Endothelial cell of umbilical vein (primary cell): ENCODE results near the gene SHISA6. TPM values are rescaled to one million over a fixed set of nuclear protein-coding genes. Genes with fewer than 3 reads are reported as not detected.

Experiments
- BruUV-seq: library from RNA; stranded (reverse); fragments of 400-500 nt; replicated peaks from 2 replicates; lab custom pipeline; 2021; lab: Mats Ljungman, UMichigan
- CTCF ChIA-PET: fragments of 300-600, 350-600 bp; sonication (Branson Sonifier 250); formaldehyde crosslinking; loops from one replicate; lab custom pipeline; 2021; ENCODE audit warnings: antibody characterized with exemption, inconsistent platforms; lab: Charles Lee
- POLR2A ChIA-PET: fragments of 300-600, 350-600 bp; sonication (Branson Sonifier 250); formaldehyde crosslinking; loops from one replicate; lab custom pipeline; 2021; ENCODE audit warnings: antibody characterized with exemption, inconsistent platforms; lab: Charles Lee
- DNase-seq: peaks from one replicate; pipeline ENCODE4 v3.0.0-alpha.2; 2011; ENCODE audit warnings: low read depth, low spot score
- FAIRE-seq: peaks from 2 replicates; lab custom pipeline; 2011; peaks lifted over from hg19 to GRCh38; lab: Jason Lieb, UNC
- H2AFZ ChIP-seq: 2 replicates; pipeline ENCODE4 v1.6.0; 2012; ENCODE audit warnings: low read depth, low read length, control low read depth, inconsistent platforms
- H3K27ac ChIP-seq: 2 replicates; pipeline ENCODE4 v1.5.1; 2011; ENCODE audit warnings: low read depth, mild to moderate bottlenecking, control low read depth, low read length, moderate library complexity; ENCODE audit not compliant: insufficient read depth
- H3K27me3 ChIP-seq, 2 experiments: 2 replicates each; pipeline versions ENCODE4 v1.6.0 to v1.6.1; 2011; ENCODE audit warnings: low read length in 2 of 2, mixed read lengths in 1 of 2; ENCODE audit not compliant: control insufficient read depth in 2 of 2, insufficient read depth in 2 of 2
- H3K36me3 ChIP-seq, 2 experiments: 2 replicates in 1 of 2; 3 replicates in 1 of 2; pipeline ENCODE4 v1.5.1; 2011; ENCODE audit warnings: low read length in 2 of 2, mild to moderate bottlenecking in 1 of 2, moderate library complexity in 1 of 2; ENCODE audit not compliant: control insufficient read depth in 2 of 2, insufficient read depth in 2 of 2; ENCODE audit errors: extremely low read depth in 1 of 2
- H3K4me1 ChIP-seq: 3 replicates; pipeline ENCODE4 v1.5.1; 2011; ENCODE audit warnings: mild to moderate bottlenecking, low read length; ENCODE audit not compliant: control insufficient read depth, insufficient read depth; ENCODE audit errors: extremely low read depth
- H3K4me2 ChIP-seq: 2 replicates; pipeline ENCODE4 v1.6.1; 2011; ENCODE audit warnings: low read length, control low read depth, mixed read lengths; ENCODE audit not compliant: insufficient read depth
- H3K4me3 ChIP-seq, 3 experiments: fragments of 200-600 bp in 1 of 3; sonication (generic), shearing (Covaris generic) in 1 of 3; replicated peaks in 1 of 3; 2 replicates each; pipeline ENCODE4 v1.5.1; 2011 to 2016; ENCODE audit warnings: control low read depth in 3 of 3, low read length in 3 of 3, mild to moderate bottlenecking in 2 of 3, inconsistent platforms in 1 of 3, low read depth in 1 of 3, moderate library complexity in 1 of 3; ENCODE audit not compliant: insufficient read depth in 1 of 3
- H3K79me2 ChIP-seq: 2 replicates; pipeline ENCODE4 v1.6.0; 2012; ENCODE audit warnings: low read length, inconsistent platforms; ENCODE audit not compliant: control insufficient read depth, insufficient read depth
- H3K9ac ChIP-seq: replicated peaks from 2 replicates; pipeline ENCODE3; 2011; ENCODE audit warnings: low read length, control low read depth; ENCODE audit not compliant: insufficient read depth; ENCODE audit errors: extremely low read depth
- H3K9me1 ChIP-seq: replicated peaks from 3 replicates; pipeline ENCODE4 v1.6.0; 2011; ENCODE audit warnings: mild to moderate bottlenecking, low read length; ENCODE audit not compliant: control insufficient read depth, insufficient read depth; ENCODE audit errors: extremely low read depth
- H3K9me3 ChIP-seq: replicated peaks from 2 replicates; pipeline ENCODE4 v1.5.1; 2012; ENCODE audit warnings: low read length, inconsistent platforms; ENCODE audit not compliant: control insufficient read depth, insufficient read depth
- H4K20me1 ChIP-seq: replicated peaks from 2 replicates; pipeline ENCODE3; 2011; ENCODE audit warnings: mild to moderate bottlenecking, low read length; ENCODE audit not compliant: control insufficient read depth, insufficient read depth; ENCODE audit errors: extremely low read depth
- EZH2 ChIP-seq: IDR thresholded peaks from 2 replicates; pipeline ENCODE4 v1.6.1; 2012; ENCODE audit warnings: borderline replicate concordance, low read depth, mild to moderate bottlenecking, moderate library complexity, low read length, inconsistent platforms; ENCODE audit not compliant: severe bottlenecking
- FOS ChIP-seq: IDR thresholded peaks from 2 replicates; pipeline ENCODE4 v1.6.1; 2011; ENCODE audit warnings: mild to moderate bottlenecking, low read length, moderate library complexity, borderline replicate concordance; ENCODE audit not compliant: insufficient read depth
- GATA2 ChIP-seq: IDR thresholded peaks from 2 replicates; pipeline ENCODE4 v1.7.0; 2011; ENCODE audit warnings: low read depth, mild to moderate bottlenecking, moderate library complexity, mixed read lengths, low read length; ENCODE audit not compliant: insufficient read length, insufficient read depth
- JUN ChIP-seq: IDR thresholded peaks from 2 replicates; pipeline ENCODE4 v1.6.1; 2011; ENCODE audit warnings: borderline replicate concordance, low read depth; ENCODE audit not compliant: insufficient read length, insufficient read depth
- POLR2A ChIP-seq: IDR thresholded peaks from 2 replicates; pipeline ENCODE4 v1.6.1; 2012; ENCODE audit warnings: low read depth, mild to moderate bottlenecking, control low read depth, low read length
- POLR2AphosphoS5 ChIP-seq: IDR thresholded peaks from 2 replicates; pipeline ENCODE4 v1.6.1; 2012; ENCODE audit warnings: low read depth, mild to moderate bottlenecking, control low read depth, low read length, moderate library complexity; ENCODE audit not compliant: insufficient read depth
- dilution Hi-C: fragments of 300-500 bp; cut with MboI; formaldehyde crosslinking; loops from one replicate; pipeline ENCODE4 v1.15.0; 2019; ENCODE audit warnings: low sequenced_read_pairs; ENCODE audit not compliant: extremely low pct_ligation_motif_present
- intact Hi-C: fragments of 100-400 bp; cut with micrococcal nuclease; formaldehyde crosslinking; loops from one replicate; pipeline ENCODE4 v1.10.0; 2022
- polyA plus RNA-seq, 4 experiments: library from polyadenylated mRNA; depleted of rRNA in 3 of 4; stranded (reverse) in 3 of 4; unstranded in 1 of 4; fragments of >200 nt; gene quantifications; 2 replicates each; pipeline versions ENCODE4 v1.2.1 to v1.2.3, GENCODE V29; 2011 to 2012; ENCODE audit warnings: missing spikeins in 1 of 4
- total RNA-seq: library from RNA; stranded (reverse); gene quantifications from 2 replicates; pipeline ENCODE4 v1.2.3, GENCODE V29; 2021
- TF ChIP-seq, protein P1 (sequence below), 2 donors: IDR thresholded peaks; 1 replicate in 1 of 2; 2 replicates in 1 of 2; pipeline ENCODE4 v1.5.1; 2011; ENCODE audit warnings: low read length in 2 of 2, mild to moderate bottlenecking in 2 of 2, moderate library complexity in 2 of 2, control low read depth in 1 of 2, inconsistent platforms in 1 of 2, low read depth in 1 of 2; ENCODE audit not compliant: insufficient read depth in 1 of 2; ENCODE audit errors: extremely low read depth in 1 of 2

SHISA6 gene
- total and polyA plus RNA-seq, 2 donors (not counting 3 experiments of a cell fraction or from before 2014, with no cell fraction given): not detected

DNA sequence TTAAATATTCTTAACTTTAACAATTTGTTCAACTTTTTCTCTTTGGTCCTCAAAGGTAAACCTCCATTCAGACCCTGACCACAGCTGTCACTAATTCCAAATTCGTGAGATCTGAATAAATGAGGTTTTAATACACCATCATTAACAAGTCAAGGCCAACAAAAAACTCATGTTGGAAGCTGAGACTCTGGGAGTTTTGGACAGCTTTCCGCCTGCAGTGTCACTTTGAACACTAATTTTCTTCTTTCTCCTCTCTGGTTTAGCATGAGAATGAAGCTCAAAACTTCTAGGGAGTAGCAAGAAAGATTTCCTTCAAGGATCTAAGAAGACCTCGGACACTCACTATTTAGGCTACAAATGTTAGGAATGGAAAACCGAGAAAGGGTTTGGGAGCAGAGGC lies 324.6 kb downstream of the SHISA6 start:
- DNase-seq (no peak), FAIRE-seq (no peak)
- ChIA-PET CTCF (no interaction called here), POLR2A (no interaction called here)
- Histone ChIP-seq H3K27ac (no peak overlapping the region), H2AFZ (no peak overlapping the region), H3K9me1 (no peaks in the 10 kb centered on the region), H3K79me2 (no peaks in the 10 kb centered on the region), H4K20me1 (no peaks in the 10 kb centered on the region), H3K4me3 (no peak overlapping the region), H3K27me3 (no peaks in the 10 kb centered on the region), H3K4me2 (no peak overlapping the region), H3K9me3 (peaks cover 4% of the 10 kb centered on the region), H3K9ac (no peak overlapping the region), H3K4me1 (no peaks in the 10 kb centered on the region), H3K36me3 (no peaks in the 10 kb centered on the region)
- intact Hi-C loops: no loop called here
- dilution Hi-C loops: no loop called here
- TF ChIP-seq, protein P1, sequence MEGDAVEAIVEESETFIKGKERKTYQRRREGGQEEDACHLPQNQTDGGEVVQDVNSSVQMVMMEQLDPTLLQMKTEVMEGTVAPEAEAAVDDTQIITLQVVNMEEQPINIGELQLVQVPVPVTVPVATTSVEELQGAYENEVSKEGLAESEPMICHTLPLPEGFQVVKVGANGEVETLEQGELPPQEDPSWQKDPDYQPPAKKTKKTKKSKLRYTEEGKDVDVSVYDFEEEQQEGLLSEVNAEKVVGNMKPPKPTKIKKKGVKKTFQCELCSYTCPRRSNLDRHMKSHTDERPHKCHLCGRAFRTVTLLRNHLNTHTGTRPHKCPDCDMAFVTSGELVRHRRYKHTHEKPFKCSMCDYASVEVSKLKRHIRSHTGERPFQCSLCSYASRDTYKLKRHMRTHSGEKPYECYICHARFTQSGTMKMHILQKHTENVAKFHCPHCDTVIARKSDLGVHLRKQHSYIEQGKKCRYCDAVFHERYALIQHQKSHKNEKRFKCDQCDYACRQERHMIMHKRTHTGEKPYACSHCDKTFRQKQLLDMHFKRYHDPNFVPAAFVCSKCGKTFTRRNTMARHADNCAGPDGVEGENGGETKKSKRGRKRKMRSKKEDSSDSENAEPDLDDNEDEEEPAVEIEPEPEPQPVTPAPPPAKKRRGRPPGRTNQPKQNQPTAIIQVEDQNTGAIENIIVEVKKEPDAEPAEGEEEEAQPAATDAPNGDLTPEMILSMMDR (IDR thresholded peaks at IDR 0.05; ENCODE audit: extremely low read depth in 1 of 2, insufficient read depth in 1 of 2, low read depth in 1 of 2, low read length in 2 of 2): no peak
- TF ChIP-seq GATA2 (no peak), POLR2AphosphoS5 (no peak)
- BruUV-seq: no TSS peak

DNA sequence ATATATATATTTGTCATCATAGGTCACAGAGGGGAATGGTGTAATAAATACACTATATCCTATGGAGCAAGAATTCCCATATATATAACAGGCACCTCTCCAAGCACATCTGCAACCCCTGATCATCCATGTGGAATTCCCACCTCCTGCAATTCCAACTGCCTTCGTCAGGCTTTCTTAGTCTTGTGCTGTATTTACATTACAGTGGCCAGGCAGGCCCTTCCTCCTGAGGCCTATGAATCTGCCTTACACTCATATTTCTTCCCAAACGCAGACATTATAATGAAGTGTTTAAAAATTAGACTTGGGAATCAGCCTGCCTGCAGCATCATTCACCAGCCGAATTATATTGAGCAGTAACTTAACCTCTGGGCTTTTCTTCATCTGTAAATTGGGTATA lies 338.0 kb downstream of the SHISA6 start:
- no peaks in the 10 kb centered on the region for H4K20me1 ChIP-seq
- H3K4me3 ChIP-seq: no peak overlapping the region
- no peaks in the 10 kb centered on the region for H3K27me3 ChIP-seq
- no peaks in the 10 kb centered on the region for H3K9me1 ChIP-seq
- intact Hi-C loops (no loop called here), dilution Hi-C loops (no loop called here)
- no peaks in the 10 kb centered on the region for H3K79me2 ChIP-seq
- H3K4me2 ChIP-seq: no peak overlapping the region
- ChIA-PET POLR2A (no interaction called here), CTCF (no interaction called here)
- no peak for DNase-seq
- no peak overlapping the region for H3K27ac ChIP-seq
- FAIRE-seq: no peak
- H2AFZ ChIP-seq: no peak overlapping the region
- peaks cover 5% of the 10 kb centered on the region for H3K9me3 ChIP-seq
- no peaks in the 10 kb centered on the region for H3K36me3 ChIP-seq
- no TSS peak for BruUV-seq
- H3K9ac ChIP-seq: no peak overlapping the region
- TF ChIP-seq JUN (no peak), POLR2A (no peak), EZH2 (no peak), FOS (no peak), POLR2AphosphoS5 (no peak)
- H3K4me1 ChIP-seq: no peaks in the 10 kb centered on the region
